Right lung (tissue), 5 donors: ENCODE results near the gene CYP4F8. TPM values are rescaled to one million over a fixed set of nuclear protein-coding genes. Genes with fewer than 3 reads are reported as not detected.
"Not testable (repeated sequence)": the region's sequence is repeated elsewhere in the genome, so short reads cannot be mapped to it uniquely, and the experiment has no call there.

ENCODE experiments used
- DNase-seq, 2 donors: peaks; one replicate each; pipeline ENCODE4 v3.0.0-alpha.2; 2013
- polyA plus RNA-seq, 5 donors: library from polyadenylated mRNA; unstranded; fragments of 120-200 nt; gene quantifications; one replicate each; pipeline versions ENCODE4 v1.2.1 to v1.2.3, GENCODE V29; 2013; ENCODE audit warnings: inconsistent platforms in 1 of 5, low replicate concordance in 1 of 5; ENCODE audit not compliant: insufficient read length in 5 of 5, insufficient read depth in 1 of 5

The CYP4F8 gene
- polyA plus RNA-seq, 5 donors, result 0.04 to 0.09 TPM; not detected in 3

- no peak for DNase-seq
Measured at GRCh38 chr19:15644066-15644741, 29.2 kb downstream of the CYP4F8 start.

- DNase-seq, result no peak
Measured at GRCh38 chr19:15644816-15645215, 29.8 kb downstream of the CYP4F8 start.

DNA sequence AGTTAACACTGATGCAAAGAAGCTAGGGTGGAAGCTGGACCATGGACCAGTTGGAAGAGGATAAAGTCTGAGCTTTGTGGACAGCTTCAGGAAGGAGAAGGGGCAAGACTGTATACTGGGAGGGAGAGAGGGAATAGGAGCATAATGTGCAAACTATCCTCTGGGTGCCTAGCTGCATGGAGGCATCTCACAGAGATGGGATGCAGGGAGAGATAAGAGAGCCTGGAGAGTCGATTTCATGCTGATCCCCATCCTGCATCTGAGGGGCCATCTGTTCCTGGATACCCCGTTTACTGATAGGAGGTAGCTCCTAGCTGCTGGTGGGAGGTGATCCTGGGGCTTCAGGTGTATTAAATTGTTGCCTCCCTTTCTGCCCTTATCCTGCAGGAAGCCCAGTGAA, 34.5 kb downstream of the CYP4F8 start:
- no peak for DNase-seq

DNA sequence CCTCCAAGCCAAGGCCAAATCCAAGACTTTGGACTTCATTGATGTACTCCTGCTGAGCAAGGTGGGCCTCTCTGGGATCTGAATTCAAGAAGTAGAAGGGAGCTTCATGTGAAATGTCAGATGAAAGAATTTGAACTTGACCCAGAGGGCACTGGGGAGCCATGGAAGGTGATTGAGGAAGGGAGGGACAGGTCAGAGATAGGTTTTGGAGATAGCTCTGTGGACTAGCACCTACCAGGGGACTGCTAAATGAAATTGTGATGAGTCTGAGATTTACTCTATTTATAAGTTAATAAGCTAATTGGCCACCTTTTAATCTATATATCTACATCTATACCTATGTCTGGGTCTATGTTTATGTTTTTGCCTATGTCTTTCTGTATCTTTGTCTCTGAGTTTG, 35.1 kb downstream of the CYP4F8 start:
- DNase-seq, result not testable (repeated sequence)

GRCh38 chr19:15651791-15652190, 36.8 kb downstream of the CYP4F8 start:
- DNase-seq, result no peak

GRCh38 chr19:15652559-15653278, 37.7 kb downstream of the CYP4F8 start:
- DNase-seq, result no peak

GRCh38 chr19:15656467-15656866, 41.4 kb downstream of the CYP4F8 start:
- no peak for DNase-seq

- DNase-seq, result no peak
Measured at GRCh38 chr19:15663247-15663646, 48.2 kb downstream of the CYP4F8 start.

DNA sequence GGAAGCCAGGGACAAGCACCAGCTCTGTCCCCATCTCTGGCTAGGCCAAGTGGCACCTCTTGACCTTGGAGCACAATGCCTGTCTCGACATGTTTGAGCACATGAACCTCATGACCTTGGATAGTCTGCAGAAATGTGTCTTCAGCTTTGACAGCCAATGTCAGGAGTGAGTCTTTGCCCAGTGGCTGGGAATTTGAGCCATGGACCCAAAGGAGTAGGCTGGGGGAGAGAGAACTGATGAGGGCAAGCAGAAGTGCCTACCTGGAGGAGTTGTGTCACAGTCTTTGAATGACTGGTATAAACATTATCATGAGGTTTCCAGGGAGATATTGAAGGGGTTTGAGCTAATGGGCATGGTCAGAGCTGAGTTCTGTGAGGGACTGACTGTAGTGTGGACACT, 51.2 kb downstream of the CYP4F8 start:
- no peak for DNase-seq

DNA sequence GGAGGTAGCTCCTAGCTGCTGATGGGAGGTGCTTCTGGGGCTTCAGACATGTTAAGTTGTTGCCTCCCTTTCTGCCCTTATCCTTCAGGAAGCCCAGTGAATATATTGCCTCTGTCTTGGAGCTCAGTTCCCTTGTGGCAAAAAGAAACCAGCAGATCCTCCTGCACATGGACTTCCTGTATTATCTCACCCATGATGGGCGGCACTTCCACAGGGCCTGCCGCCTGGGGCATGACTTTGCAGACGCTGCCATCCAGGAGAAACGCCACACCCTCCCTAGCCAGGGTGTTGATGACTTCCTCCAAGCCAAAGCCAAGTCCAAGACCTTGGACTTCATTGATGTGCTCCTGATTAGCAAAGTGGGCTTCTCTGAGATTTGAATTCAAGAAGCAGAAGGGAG, 51.9 kb downstream of the CYP4F8 start:
- no peak for DNase-seq

DNA sequence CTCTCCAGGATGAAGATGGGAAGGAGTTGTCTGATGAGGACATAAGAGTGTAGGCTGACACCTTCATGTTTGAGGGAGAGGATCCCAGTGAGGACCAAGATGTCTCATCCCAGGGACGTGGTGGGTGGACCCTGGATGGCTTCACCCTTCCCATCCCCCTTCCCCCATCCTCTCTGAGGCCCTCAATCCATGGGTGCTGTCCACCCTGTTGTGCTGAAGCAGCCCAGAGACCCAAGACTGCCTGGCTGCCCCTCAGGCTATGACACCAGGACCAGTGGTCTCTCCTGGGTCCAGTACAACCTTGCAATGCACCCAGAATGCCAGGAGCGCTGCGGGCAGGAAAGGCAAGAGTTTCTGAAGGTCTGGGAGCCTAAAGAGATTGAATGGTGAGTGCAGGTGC, 54.4 kb downstream of the CYP4F8 start:
- no peak for DNase-seq

DNA sequence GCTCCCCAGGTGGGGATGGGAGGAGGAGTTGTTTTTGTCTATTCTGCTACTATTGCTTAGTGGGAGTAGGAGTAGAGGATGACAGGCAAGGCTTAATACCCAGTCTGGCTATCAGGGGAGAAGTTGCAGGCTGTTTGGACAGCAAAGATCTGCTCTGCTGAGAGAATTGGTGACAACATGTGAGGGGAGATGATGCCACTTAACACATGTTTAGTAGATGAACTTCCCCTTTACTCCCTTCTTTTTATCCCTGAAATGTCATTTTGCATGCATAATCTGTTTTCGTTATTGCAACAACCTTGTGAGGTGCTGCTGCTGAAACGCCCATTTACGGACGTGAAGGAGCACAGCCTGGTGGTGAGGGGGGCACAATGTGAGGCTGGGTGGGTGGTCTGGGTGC, 54.9 kb downstream of the CYP4F8 start:
- DNase-seq, result no peak

DNA sequence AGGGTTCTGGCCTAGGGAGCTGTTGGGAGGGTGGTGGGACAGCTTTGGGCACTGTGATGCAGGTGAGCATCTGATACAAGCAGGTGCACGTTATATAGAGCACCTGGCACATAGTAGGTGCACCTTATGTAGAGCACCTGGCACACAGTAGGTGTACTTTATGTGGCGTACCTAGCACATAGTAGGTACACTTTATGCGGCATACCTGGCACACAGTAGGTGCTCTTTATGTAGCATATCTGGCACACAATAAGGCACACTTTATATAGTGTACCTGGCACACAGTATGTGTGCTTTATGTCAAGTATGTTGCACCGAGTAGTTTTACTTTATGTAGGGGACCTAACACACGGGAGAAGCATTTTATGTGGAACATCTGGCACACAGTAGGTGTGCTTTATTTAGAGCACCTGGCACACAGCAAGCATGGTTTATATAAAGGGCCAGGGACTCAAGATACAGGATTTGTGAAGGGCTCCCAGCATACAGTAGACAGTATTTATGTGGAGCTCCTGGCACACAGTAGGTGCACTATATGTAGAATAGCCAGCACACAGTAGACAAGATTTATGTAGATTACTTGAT, 56.3 kb downstream of the CYP4F8 start:
- no peak for DNase-seq

DNA sequence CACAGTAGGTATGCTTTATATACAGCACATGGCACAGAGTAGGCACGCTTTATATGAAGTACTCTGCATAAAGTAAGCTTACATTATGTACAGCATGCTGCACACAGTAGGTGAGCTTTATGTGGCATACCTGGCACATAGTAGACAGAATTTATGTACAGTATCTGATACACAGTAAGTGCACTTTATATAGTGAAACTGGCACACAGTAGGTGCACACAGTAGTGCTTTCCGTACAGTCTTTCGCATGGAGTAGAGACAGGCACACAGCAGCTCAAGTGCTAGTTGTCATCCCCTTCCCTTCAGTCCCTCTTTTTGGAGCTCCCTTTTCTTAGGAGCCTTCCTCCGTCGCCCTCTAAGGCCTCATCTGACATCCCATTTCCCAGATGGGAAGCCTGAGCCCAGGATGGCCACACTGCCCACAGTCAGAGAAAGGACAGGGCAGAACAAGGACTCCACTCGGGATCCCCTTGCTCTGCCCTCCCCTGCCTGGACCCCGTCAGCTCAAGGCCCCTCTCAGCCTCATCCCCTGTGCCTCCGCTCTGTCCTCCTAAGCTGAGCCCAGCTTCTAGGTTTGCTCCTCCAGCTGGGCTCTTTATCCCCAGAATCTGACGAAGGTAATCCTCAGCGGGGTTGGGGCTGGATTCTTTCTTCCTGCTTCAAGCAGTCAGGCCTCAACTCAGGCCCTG, 57.0 kb downstream of the CYP4F8 start:
- no peak for DNase-seq

- DNase-seq, result peak; percentile 78 to 85
Measured at GRCh38 chr19:15672580-15673175, 57.7 kb downstream of the CYP4F8 start, which contains the start of gene CYP4F12. TSS of gene CYP4F12 (plus strand) at chr19:15673087. CDS start at chr19:15673530, 443 bp downstream.

DNA sequence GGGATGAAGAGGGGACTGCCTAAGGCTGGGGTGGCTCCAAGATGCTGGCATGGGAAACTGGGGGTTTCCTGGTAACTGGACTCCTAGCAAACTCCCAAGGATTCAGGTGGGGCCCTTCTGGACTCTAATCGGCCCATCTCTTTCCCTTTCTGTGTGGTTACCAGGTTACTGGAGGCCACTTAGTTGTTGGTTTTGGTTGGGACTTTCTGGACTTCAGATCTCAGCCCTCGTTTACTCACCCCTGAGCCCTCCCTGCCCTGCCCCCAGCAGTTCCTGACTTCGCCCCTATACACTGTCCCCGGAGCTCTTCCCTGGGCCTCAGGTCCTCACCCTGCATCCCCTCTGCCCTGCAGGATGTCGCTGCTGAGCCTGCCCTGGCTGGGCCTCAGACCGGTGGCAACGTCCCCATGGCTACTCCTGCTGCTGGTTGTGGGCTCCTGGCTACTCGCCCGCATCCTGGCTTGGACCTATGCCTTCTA, 58.2 kb downstream of the CYP4F8 start:
- no peak for DNase-seq

DNA sequence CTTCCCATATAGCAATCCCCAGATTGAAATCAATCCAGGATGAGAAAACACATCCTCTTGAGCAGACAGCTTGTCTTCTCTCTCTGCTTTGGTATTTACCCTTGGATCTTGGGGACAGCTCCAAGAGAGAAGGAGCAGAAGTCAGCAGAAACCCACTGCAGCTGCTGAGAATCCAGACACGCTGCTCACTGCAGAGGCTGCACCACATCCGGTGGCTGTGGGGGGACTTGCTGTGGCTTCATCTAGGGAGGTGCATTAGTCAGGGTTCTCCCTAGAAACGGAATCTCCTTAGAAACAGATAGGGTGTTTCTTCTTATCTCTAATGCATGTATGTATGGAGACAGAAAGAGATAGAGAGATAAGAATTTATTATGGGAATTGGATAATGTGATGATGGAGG, 60.5 kb downstream of the CYP4F8 start:
- no peak for DNase-seq

GRCh38 chr19:15679089-15679488, 64.1 kb downstream of the CYP4F8 start:
- no peak for DNase-seq

DNA sequence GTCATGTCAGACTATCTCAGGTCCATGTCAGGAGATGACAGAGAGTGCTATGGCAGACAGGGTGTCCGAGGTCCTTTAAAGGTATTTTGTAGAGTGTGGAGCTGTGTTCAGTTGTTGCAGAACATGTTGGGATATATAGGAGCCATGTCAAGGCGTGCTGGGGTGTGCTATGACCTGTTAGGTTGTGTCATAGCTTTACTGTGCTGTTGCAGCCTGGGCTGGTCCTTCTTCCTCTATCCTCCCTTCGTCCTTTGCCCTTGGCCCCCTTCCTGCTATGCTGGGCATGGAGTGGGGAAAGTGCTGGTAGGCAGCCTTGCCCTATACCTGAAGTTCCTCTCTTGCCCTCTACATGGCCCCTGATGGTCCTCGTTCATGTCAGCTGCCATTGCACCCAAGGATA, 64.8 kb downstream of the CYP4F8 start:
- DNase-seq, result not testable (repeated sequence)
